HepG2 (cell line): ENCODE data around the gene PLCL2. TPM values are rescaled to one million over a fixed set of nuclear protein-coding genes. Genes with fewer than 3 reads are reported as not detected.

Experiments used
- ATAC-seq: fragments of 200-7000 bp; cut with Tn5 transposase; 3 replicates; pipeline ENCODE4 v1.9.1; 2020; ENCODE audit warnings: mild to moderate bottlenecking, moderate library complexity
- BruUV-seq: library from RNA; stranded (reverse); fragments of 400-500 nt; replicated peaks from 2 replicates; lab custom pipeline; 2021; lab: Mats Ljungman, UMichigan
- CTCF ChIA-PET: fragments of 300-600 bp; formaldehyde crosslinking; extraction: SDS; loops from one replicate; lab custom pipeline; 2021; ENCODE audit warnings: low total read pairs, inconsistent platforms, low intra/inter-chr PET ratio; lab: Yijun Ruan, JAX
- POLR2A ChIA-PET: fragments of 350-600 bp; sonication (Branson Sonifier 250); formaldehyde crosslinking; loops from one replicate; lab custom pipeline; 2020; ENCODE audit warnings: antibody characterized with exemption, inconsistent platforms; lab: Yijun Ruan, JAX
- DNase-seq: peaks from one replicate; pipeline ENCODE4 v3.0.0-alpha.2; 2015; ENCODE audit warnings: low spot score
- FAIRE-seq: peaks from 3 replicates; lab custom pipeline; 2011; peaks lifted over from hg19 to GRCh38; lab: Jason Lieb, UNC
- H2AFZ ChIP-seq: one replicate; pipeline ENCODE4 v1.6.1; 2011; ENCODE audit warnings: low read length, inconsistent platforms
- H3K27ac ChIP-seq: fragments of 300-600 bp; 3 replicates; pipeline ENCODE4 v1.8.0; 2011; ENCODE audit warnings: mixed run types, mild to moderate bottlenecking, mixed read lengths, low read length, inconsistent platforms; ENCODE audit not compliant: insufficient read depth; ENCODE audit errors: extremely low read length
- H3K27me3 ChIP-seq, 2 experiments: fragments of 200-600 bp in 1 of 2; 2 replicates in 1 of 2; 3 replicates in 1 of 2; pipeline versions ENCODE4 v1.6.0 to v1.8.0; 2011; ENCODE audit warnings: low read length in 2 of 2, mild to moderate bottlenecking in 2 of 2, moderate library complexity in 2 of 2, inconsistent platforms in 1 of 2; ENCODE audit not compliant: insufficient read depth in 2 of 2, control insufficient read depth in 1 of 2
- H3K36me3 ChIP-seq, 2 experiments: fragments of 200-600 bp in 1 of 2; replicated peaks in 1 of 2; 2 replicates in 1 of 2; 3 replicates in 1 of 2; pipeline versions ENCODE4 v1.5.1 to v1.8.0; 2011; ENCODE audit warnings: low read length in 2 of 2, inconsistent platforms in 1 of 2; ENCODE audit not compliant: insufficient read depth in 2 of 2, control insufficient read depth in 1 of 2
- H3K4me1 ChIP-seq: 2 replicates; pipeline ENCODE4 v1.5.1; 2012; ENCODE audit warnings: low read length, inconsistent platforms; ENCODE audit not compliant: insufficient read depth
- H3K4me2 ChIP-seq: 2 replicates; pipeline ENCODE4 v1.6.0; 2011; ENCODE audit warnings: low read depth, low read length, inconsistent platforms
- H3K4me3 ChIP-seq, 3 experiments: fragments of 200-600 bp in 1 of 3; sonication (generic), shearing (Covaris generic) in 1 of 3; replicated peaks in 1 of 3; 2 replicates each; pipeline ENCODE4 v1.5.1; 2011 to 2016; ENCODE audit warnings: low read length in 3 of 3, inconsistent platforms in 2 of 3, low read depth in 2 of 3, mild to moderate bottlenecking in 2 of 3, control low read depth in 1 of 3, mixed read lengths in 1 of 3; ENCODE audit not compliant: insufficient read depth in 1 of 3
- H3K79me2 ChIP-seq: one replicate; pipeline ENCODE4 v1.6.1; 2011; ENCODE audit warnings: low read length, inconsistent platforms; ENCODE audit not compliant: insufficient read depth
- H3K9ac ChIP-seq: 2 replicates; pipeline ENCODE4 v1.6.0; 2011; ENCODE audit warnings: mild to moderate bottlenecking, low read depth, low read length, inconsistent platforms; ENCODE audit not compliant: insufficient read depth
- H3K9me3 ChIP-seq: 2 replicates; pipeline ENCODE4 v1.5.1; 2012; ENCODE audit warnings: mild to moderate bottlenecking, low read length
- H4K20me1 ChIP-seq: 2 replicates; pipeline ENCODE4 v1.6.0; 2011; ENCODE audit warnings: inconsistent platforms, mild to moderate bottlenecking, low read length, moderate library complexity; ENCODE audit not compliant: insufficient read depth
- AKAP8 ChIP-seq: sonication (generic); formaldehyde crosslinking; IDR thresholded peaks from 2 replicates; pipeline ENCODE4 v1.5.1; 2020; ENCODE audit warnings: mild to moderate bottlenecking, missing genetic modification reagents
- ELF4 ChIP-seq: sonication (generic); formaldehyde crosslinking; IDR thresholded peaks from 2 replicates; pipeline ENCODE4 v1.5.0; 2020; ENCODE audit warnings: missing genetic modification reagents, mild to moderate bottlenecking, moderate library complexity, borderline replicate concordance
- FOXP4 ChIP-seq: sonication (generic); formaldehyde crosslinking; IDR thresholded peaks from 2 replicates; pipeline ENCODE4 v1.4.0; 2020; ENCODE audit warnings: missing genetic modification reagents
- GTF3A ChIP-seq: sonication (generic); formaldehyde crosslinking; conservative IDR thresholded peaks from 2 replicates; pipeline ENCODE4 v1.4.0; 2020; ENCODE audit warnings: mild to moderate bottlenecking, missing genetic modification reagents
- KDM4B ChIP-seq: sonication (generic); formaldehyde crosslinking; IDR thresholded peaks from 2 replicates; pipeline ENCODE4 v1.4.0; 2020; ENCODE audit warnings: missing genetic modification reagents
- KMT2A ChIP-seq: sonication (generic); formaldehyde crosslinking; IDR thresholded peaks from 2 replicates; pipeline ENCODE4 v1.4.0; 2020; ENCODE audit warnings: missing genetic modification reagents
- MAF1 ChIP-seq: sonication (generic); formaldehyde crosslinking; IDR thresholded peaks from 2 replicates; pipeline ENCODE4 v1.5.0; 2020; ENCODE audit warnings: missing genetic modification reagents, borderline replicate concordance
- MEIS2 ChIP-seq: sonication (generic); formaldehyde crosslinking; IDR thresholded peaks from 2 replicates; pipeline ENCODE4 v1.9.0; 2021; ENCODE audit warnings: mild to moderate bottlenecking, missing genetic modification reagents
- MTA3 ChIP-seq: sonication (generic); formaldehyde crosslinking; IDR thresholded peaks from 2 replicates; pipeline ENCODE4 v1.4.0; 2020; ENCODE audit warnings: missing genetic modification reagents
- MXD1 ChIP-seq: sonication (generic); formaldehyde crosslinking; IDR thresholded peaks from 2 replicates; pipeline ENCODE4 v1.4.0; 2020; ENCODE audit warnings: mild to moderate bottlenecking, missing genetic modification reagents
- RAD51 ChIP-seq: fragments of 450-650 bp; IDR thresholded peaks from 2 replicates; pipeline ENCODE4 v1.6.1; 2016; ENCODE audit warnings: borderline replicate concordance
- RBM39 ChIP-seq: fragments of 200-400 bp; formaldehyde crosslinking; IDR thresholded peaks from one replicate; pipeline ENCODE4 v1.6.1; 2018; ENCODE audit warnings: antibody characterized with exemption, mild to moderate bottlenecking, low read depth, low read length; ENCODE audit not compliant: poor library complexity, severe bottlenecking
- RXRB ChIP-seq: IDR thresholded peaks from 2 replicates; pipeline ENCODE4 v1.6.1; 2016; ENCODE audit warnings: borderline replicate concordance, missing genetic modification reagents, missing compliant biosample characterization
- SCMH1 ChIP-seq: sonication (generic); formaldehyde crosslinking; IDR thresholded peaks from 2 replicates; pipeline ENCODE4 v1.9.0; 2021; ENCODE audit warnings: missing genetic modification reagents, mild to moderate bottlenecking, borderline replicate concordance
- SMYD3 ChIP-seq: sonication (generic); formaldehyde crosslinking; IDR thresholded peaks from 2 replicates; pipeline ENCODE4 v1.8.1; 2023; ENCODE audit warnings: mild to moderate bottlenecking, missing genetic modification reagents
- THYN1 ChIP-seq: sonication (generic); formaldehyde crosslinking; IDR thresholded peaks from 2 replicates; pipeline ENCODE4 v1.8.1; 2023; ENCODE audit warnings: low read depth, mild to moderate bottlenecking, moderate library complexity, missing genetic modification reagents, borderline replicate concordance
- TSC22D2 ChIP-seq: sonication (generic); formaldehyde crosslinking; IDR thresholded peaks from 2 replicates; pipeline ENCODE4 v1.5.1; 2020; ENCODE audit warnings: missing genetic modification reagents, mild to moderate bottlenecking, borderline replicate concordance
- ZNF639 ChIP-seq: conservative IDR thresholded peaks from 2 replicates; pipeline ENCODE4 v1.6.1; 2018; ENCODE audit warnings: missing genetic modification reagents
- ZNF773 ChIP-seq: sonication (generic); formaldehyde crosslinking; IDR thresholded peaks from 2 replicates; pipeline ENCODE4 v1.4.0; 2020; ENCODE audit warnings: missing genetic modification reagents, borderline replicate concordance
- ZNF792 ChIP-seq: IDR thresholded peaks from 2 replicates; pipeline ENCODE4 v1.6.1; 2016
- WGBS: methylation state at CpG from one replicate; pipeline ENCODE4 v1.1.6; 2017; ENCODE audit warnings: low lambda C conversion rate; 5-methylcytosine and 5-hydroxymethylcytosine counted together
- in situ Hi-C: cut with HindIII; loops from 2 replicates; pipeline ENCODE4 v1.10.0; 2017; ENCODE audit warnings: low pct_unique_long_range_greater_than_20kb; ENCODE audit not compliant: extremely low pct_ligation_motif_present
- intact Hi-C: fragments of 100-400 bp; cut with micrococcal nuclease; formaldehyde crosslinking; loops from one replicate; pipeline ENCODE4 v1.10.0; 2022; ENCODE audit not compliant: unreplicated experiment
- polyA plus RNA-seq, 8 experiments: library from polyadenylated mRNA; depleted of rRNA in 3 of 8; stranded (reverse) in 7 of 8; unstranded in 1 of 8; fragments of >200 nt; fragmentation: Illumina TruSeq in 4 of 8; extraction: Trizol in 4 of 8; gene quantifications; 2 replicates each; pipeline versions ENCODE4 v1.2.1 to v1.2.3, GENCODE V29; 2011 to 2016; ENCODE audit warnings: low read depth in 4 of 8, missing spikeins in 1 of 8, mixed read lengths in 1 of 8; ENCODE audit not compliant: insufficient read depth in 1 of 8
- total RNA-seq, 5 experiments: library from RNA; depleted of rRNA; stranded (reverse); fragments of >200 nt; fragmentation: Illumina TruSeq; extraction: Trizol; gene quantifications; 2 replicates each; pipeline ENCODE4 v1.2.3, GENCODE V29; 2016; ENCODE audit warnings: low read depth in 1 of 5

The PLCL2 gene
- total and polyA plus RNA-seq, 2 of the 13 experiments (the other 11 are each of a cell fraction or from before 2014, with no cell fraction given), result not detected

GRCh38 chr3:16887130-16887529, 2.4 kb downstream of the PLCL2 start:
- no peaks in the 10 kb centered on the region for H3K4me1 ChIP-seq
- ATAC-seq (no peak), FAIRE-seq (no peak), DNase-seq (no peak)
- no peak for TF ChIP-seq MXD1 (CRISPR knock-in tag)
- no peak for TF ChIP-seq ZNF792 (CRISPR knock-in tag)
- no peak for TF ChIP-seq KMT2A (CRISPR knock-in tag)
- no peak for TF ChIP-seq SCMH1 (CRISPR knock-in tag)
- TF ChIP-seq FOXP4 (CRISPR knock-in tag), result no peak
- TF ChIP-seq AKAP8 (CRISPR knock-in tag), result no peak
- no peak for TF ChIP-seq RBM39
- no peak for TF ChIP-seq RAD51
- no peak for TF ChIP-seq MEIS2 (CRISPR knock-in tag)
- no peak for TF ChIP-seq GTF3A (CRISPR knock-in tag)
- TF ChIP-seq THYN1 (CRISPR knock-in tag), result no peak
- TF ChIP-seq KDM4B (CRISPR knock-in tag), result no peak
- TF ChIP-seq ELF4 (CRISPR knock-in tag), result no peak
- TF ChIP-seq TSC22D2 (CRISPR knock-in tag), result no peak
- TF ChIP-seq ZNF773 (CRISPR knock-in tag), result no peak
- no peak for TF ChIP-seq MTA3 (CRISPR knock-in tag)
- no peak for TF ChIP-seq RXRB (CRISPR knock-in tag)
- TF ChIP-seq SMYD3 (CRISPR knock-in tag), result no peak
- no peak for TF ChIP-seq MAF1 (CRISPR knock-in tag)
- no peak for TF ChIP-seq ZNF639
- ChIA-PET CTCF (no interaction called here), POLR2A (no interaction called here)
- no peaks in the 10 kb centered on the region for H3K9me3 ChIP-seq
- no peaks in the 10 kb centered on the region for H4K20me1 ChIP-seq
- H3K79me2 ChIP-seq, result no peaks in the 10 kb centered on the region
- no TSS peak for BruUV-seq
- intact Hi-C loops, result no loop called here
- H3K27ac ChIP-seq, result no peak overlapping the region
- H3K27me3 ChIP-seq, result peaks cover 1 to 28% of the 10 kb centered on the region in 2 experiments; a peak in 4 of 5 replicates
- in situ Hi-C loops, result no loop called here
- H3K9ac ChIP-seq, result no peak overlapping the region
- WGBS, result 0% methylated on average over 1 of the region's 1 CpG
- no peak overlapping the region for H3K4me2 ChIP-seq
- H2AFZ ChIP-seq, result no peak overlapping the region
- H3K36me3 ChIP-seq, result no peaks in the 10 kb centered on the region
- H3K4me3 ChIP-seq, result no peak overlapping the region
